ENCODE results near the gene PLA2G2F. TPM values are rescaled to one million over a fixed set of nuclear protein-coding genes. Genes with fewer than 3 reads are reported as not detected.

PLA2G2F gene
- total RNA-seq, 1 experiment from 2014 or later: not detected

- Mint-ChIP-seq H3K27me3 (ENCODE audit: insufficient read depth, unreplicated experiment) (peaks cover 6% of the 10 kb centered on the region), H3K4me3 (ENCODE audit: unreplicated experiment) (no peak overlapping the region), H3K9me3 (ENCODE audit: unreplicated experiment) (peaks cover 13% of the 10 kb centered on the region), H3K27ac (ENCODE audit: low read depth, unreplicated experiment) (no peak overlapping the region), H3K36me3 (ENCODE audit: insufficient read depth, unreplicated experiment) (no peaks in the 10 kb centered on the region), H3K4me1 (ENCODE audit: insufficient read depth, unreplicated experiment) (peaks cover 13% of the 10 kb centered on the region)
- CTCF ChIA-PET: interaction anchor here (0.9 kb wide), 1 partner anchor 277 kb away, joined by 3 read pairs; no protein-coding TSS in a partner anchor
- no TSS peak for BruUV-seq (replicated peaks)
- intact Hi-C loops (cut with micrococcal nuclease): no loop called here
- POLR2A ChIA-PET: no interaction called here
- TF ChIP-seq CTCF (IDR thresholded peaks at IDR 0.05; ENCODE audit: unreplicated experiment): no peak
- DNase-seq (ENCODE audit: unreplicated experiment): no peak
Observed at GRCh38 chr1:20183035-20183434, 43.9 kb downstream of the PLA2G2F start.

- peaks cover 13% of the 10 kb centered on the region for H3K27me3 Mint-ChIP-seq (ENCODE audit: insufficient read depth, unreplicated experiment)
- no TSS peak for BruUV-seq (replicated peaks)
- H3K4me1 Mint-ChIP-seq (ENCODE audit: insufficient read depth, unreplicated experiment): peaks cover 13% of the 10 kb centered on the region
- no peak for TF ChIP-seq CTCF (IDR thresholded peaks at IDR 0.05; ENCODE audit: unreplicated experiment)
- DNase-seq (ENCODE audit: unreplicated experiment): no peak
- H3K4me3 Mint-ChIP-seq (ENCODE audit: unreplicated experiment): no peak overlapping the region
- no peak overlapping the region for H3K27ac Mint-ChIP-seq (ENCODE audit: low read depth, unreplicated experiment)
- no peaks in the 10 kb centered on the region for H3K36me3 Mint-ChIP-seq (ENCODE audit: insufficient read depth, unreplicated experiment)
- H3K9me3 Mint-ChIP-seq (ENCODE audit: unreplicated experiment): peaks cover 13% of the 10 kb centered on the region
- CTCF ChIA-PET: interaction anchor here (0.6 kb wide), 1 partner anchor 138 kb away, joined by 4 read pairs; no protein-coding TSS in a partner anchor
- intact Hi-C loops (cut with micrococcal nuclease): no loop called here
- POLR2A ChIA-PET: no interaction called here
Observed at GRCh38 chr1:20183616-20184271, 44.6 kb downstream of the PLA2G2F start.

- DNase-seq (ENCODE audit: unreplicated experiment): peak; percentile 76
- peaks cover 13% of the 10 kb centered on the region for H3K4me1 Mint-ChIP-seq (ENCODE audit: insufficient read depth, unreplicated experiment)
- ChIA-PET POLR2A (no interaction called here), CTCF (interaction anchor here (0.6 kb wide), 1 partner anchor 138 kb away, joined by 4 read pairs; no protein-coding TSS in a partner anchor)
- H3K27me3 Mint-ChIP-seq (ENCODE audit: insufficient read depth, unreplicated experiment): peaks cover 21% of the 10 kb centered on the region
- H3K9me3 Mint-ChIP-seq (ENCODE audit: unreplicated experiment): peaks cover 8% of the 10 kb centered on the region
- no TSS peak for BruUV-seq (replicated peaks)
- H3K27ac Mint-ChIP-seq (ENCODE audit: low read depth, unreplicated experiment): no peak overlapping the region
- no peak overlapping the region for H3K4me3 Mint-ChIP-seq (ENCODE audit: unreplicated experiment)
- no peaks in the 10 kb centered on the region for H3K36me3 Mint-ChIP-seq (ENCODE audit: insufficient read depth, unreplicated experiment)
- intact Hi-C loops (cut with micrococcal nuclease): no loop called here
- no peak for TF ChIP-seq CTCF (IDR thresholded peaks at IDR 0.05; ENCODE audit: unreplicated experiment)
Observed at GRCh38 chr1:20184481-20184900, 45.4 kb downstream of the PLA2G2F start.

GRCh38 chr1:20184997-20185833 is 46.1 kb downstream of the PLA2G2F start:
- no peaks in the 10 kb centered on the region for H3K36me3 Mint-ChIP-seq (ENCODE audit: insufficient read depth, unreplicated experiment)
- peaks cover 13% of the 10 kb centered on the region for H3K4me1 Mint-ChIP-seq (ENCODE audit: insufficient read depth, unreplicated experiment)
- no peak overlapping the region for H3K27ac Mint-ChIP-seq (ENCODE audit: low read depth, unreplicated experiment)

More at GRCh38 chr1:20184997-20185833, 46.1 kb downstream of the PLA2G2F start:
- CTCF ChIA-PET: no interaction called here
- intact Hi-C loops (cut with micrococcal nuclease): no loop called here
- H3K4me3 Mint-ChIP-seq (ENCODE audit: unreplicated experiment): no peak overlapping the region
- H3K9me3 Mint-ChIP-seq (ENCODE audit: unreplicated experiment): peaks cover 1% of the 10 kb centered on the region
- POLR2A ChIA-PET: no interaction called here
- TF ChIP-seq CTCF (IDR thresholded peaks at IDR 0.05; ENCODE audit: unreplicated experiment): no peak
- DNase-seq (ENCODE audit: unreplicated experiment): no peak
- BruUV-seq (replicated peaks): no TSS peak
- H3K27me3 Mint-ChIP-seq (ENCODE audit: insufficient read depth, unreplicated experiment): peaks cover 23% of the 10 kb centered on the region

All from MCF 10A (cell line).